Tibial nerve (tissue), 3 donors: ENCODE results near the gene HIVEP2.

Source experiments
- POLR2A ChIP-seq, 2 donors: fragments of 450-650 bp; IDR thresholded peaks; one replicate each; pipeline ENCODE4 v1.6.1; 2017; ENCODE audit warnings: antibody characterized with exemption in 2 of 2, mild to moderate bottlenecking in 2 of 2, moderate library complexity in 2 of 2
- TF ChIP-seq, protein P1 (sequence below), 5 experiments: fragments of 200-600 bp in 3 of 5; fragments of 450-650 bp in 2 of 5; sonication (generic) in 3 of 5; IDR thresholded peaks; one replicate each; pipeline ENCODE4 v1.5.1; 2016 to 2019; ENCODE audit warnings: antibody characterized with exemption in 5 of 5, mild to moderate bottlenecking in 3 of 5, moderate library complexity in 2 of 5

DNA sequence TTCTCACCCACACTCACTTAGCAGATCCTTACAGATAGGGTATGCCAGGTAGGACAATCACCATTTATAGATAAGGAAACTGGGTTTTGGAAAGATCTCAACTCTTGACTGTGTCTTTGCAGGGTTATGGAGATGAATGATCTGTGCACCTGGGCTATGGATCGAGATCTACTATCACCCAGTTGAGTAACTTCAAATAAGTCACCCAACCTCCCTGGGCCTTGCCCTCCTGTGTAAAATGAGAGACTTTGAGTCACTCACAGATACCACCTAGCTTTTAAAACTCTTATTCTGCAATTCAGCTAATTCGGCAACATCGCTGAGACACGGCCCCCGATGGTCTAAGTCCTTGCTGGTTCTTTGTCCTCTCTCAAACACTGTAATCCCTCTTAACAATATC lies 53.5 kb downstream of the HIVEP2 start:
- TF ChIP-seq, protein P1, sequence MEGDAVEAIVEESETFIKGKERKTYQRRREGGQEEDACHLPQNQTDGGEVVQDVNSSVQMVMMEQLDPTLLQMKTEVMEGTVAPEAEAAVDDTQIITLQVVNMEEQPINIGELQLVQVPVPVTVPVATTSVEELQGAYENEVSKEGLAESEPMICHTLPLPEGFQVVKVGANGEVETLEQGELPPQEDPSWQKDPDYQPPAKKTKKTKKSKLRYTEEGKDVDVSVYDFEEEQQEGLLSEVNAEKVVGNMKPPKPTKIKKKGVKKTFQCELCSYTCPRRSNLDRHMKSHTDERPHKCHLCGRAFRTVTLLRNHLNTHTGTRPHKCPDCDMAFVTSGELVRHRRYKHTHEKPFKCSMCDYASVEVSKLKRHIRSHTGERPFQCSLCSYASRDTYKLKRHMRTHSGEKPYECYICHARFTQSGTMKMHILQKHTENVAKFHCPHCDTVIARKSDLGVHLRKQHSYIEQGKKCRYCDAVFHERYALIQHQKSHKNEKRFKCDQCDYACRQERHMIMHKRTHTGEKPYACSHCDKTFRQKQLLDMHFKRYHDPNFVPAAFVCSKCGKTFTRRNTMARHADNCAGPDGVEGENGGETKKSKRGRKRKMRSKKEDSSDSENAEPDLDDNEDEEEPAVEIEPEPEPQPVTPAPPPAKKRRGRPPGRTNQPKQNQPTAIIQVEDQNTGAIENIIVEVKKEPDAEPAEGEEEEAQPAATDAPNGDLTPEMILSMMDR (IDR thresholded peaks at IDR 0.05) = no peak
- TF ChIP-seq POLR2A (IDR thresholded peaks at IDR 0.05) = no peak
